BLaER1 (cell line): ENCODE results near the gene CNGB1.
"Not testable (repeated sequence)": the region's sequence is repeated elsewhere in the genome, so short reads cannot be mapped to it uniquely, and the experiment has no call there.

Experiments used
- H3K27ac ChIP-seq: shearing (Covaris generic); formaldehyde crosslinking; 2 replicates; pipeline ENCODE4 v1.8.1; 2022
- H3K27me3 ChIP-seq: shearing (Covaris generic); formaldehyde crosslinking; 2 replicates; pipeline ENCODE4 v1.8.1; 2022
- H3K36me3 ChIP-seq: shearing (Covaris generic); formaldehyde crosslinking; 2 replicates; pipeline ENCODE4 v1.8.1; 2022
- H3K4me1 ChIP-seq: shearing (Covaris generic); formaldehyde crosslinking; 2 replicates; pipeline ENCODE4 v1.8.1; 2022
- H3K4me2 ChIP-seq: shearing (Covaris generic); formaldehyde crosslinking; 2 replicates; pipeline ENCODE4 v1.8.1; 2022
- H3K4me3 ChIP-seq: shearing (Covaris generic); formaldehyde crosslinking; 2 replicates; pipeline ENCODE4 v1.8.1; 2022
- H3K9ac ChIP-seq: shearing (Covaris generic); formaldehyde crosslinking; 2 replicates; pipeline ENCODE4 v1.8.1; 2022
- H3K9me3 ChIP-seq: shearing (Covaris generic); formaldehyde crosslinking; 2 replicates; pipeline ENCODE4 v1.8.1; 2022
- H4K20me1 ChIP-seq: shearing (Covaris generic); formaldehyde crosslinking; 2 replicates; pipeline ENCODE4 v1.8.1; 2022
- Cebpa-rat ChIP-seq: shearing (Covaris generic); IDR thresholded peaks from 2 replicates; pipeline ENCODE4 v1.8.1; 2022

Gene CNGB1

DNA sequence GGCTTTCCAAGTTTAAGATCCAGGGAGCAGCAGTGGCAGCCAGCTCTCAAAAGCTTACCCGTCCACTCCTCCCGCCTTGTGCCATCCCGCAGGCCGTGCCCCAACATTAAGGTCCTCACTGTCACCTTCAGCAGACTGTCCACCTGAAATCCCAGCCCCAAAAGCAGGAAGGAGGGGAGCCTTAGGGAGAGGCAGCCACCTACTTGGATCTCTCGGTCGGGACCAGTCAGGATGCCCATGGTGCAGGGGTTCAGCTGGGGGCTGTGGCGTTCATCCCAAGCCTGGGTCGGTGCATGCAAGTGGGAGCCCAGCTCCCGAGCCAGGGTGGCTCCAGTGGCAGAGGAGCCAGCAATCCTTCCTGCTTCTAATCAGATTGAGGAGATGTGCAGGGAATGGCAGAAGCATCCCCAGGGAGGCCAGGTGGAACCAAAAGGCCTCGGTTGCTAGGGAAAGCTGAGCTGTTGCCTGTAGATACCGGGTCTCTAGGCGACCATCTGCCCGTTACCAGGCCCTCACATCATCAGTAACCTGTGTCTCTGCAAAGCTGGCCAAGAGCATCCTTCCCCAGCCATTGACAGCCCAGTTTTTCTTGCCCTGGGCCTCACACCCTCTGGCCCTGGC lies 24.6 kb downstream of the CNGB1 start:
- Histone ChIP-seq H3K4me1 (no peaks in the 10 kb centered on the region), H3K27me3 (no peaks in the 10 kb centered on the region), H3K4me3 (no peak overlapping the region), H3K9ac (no peak overlapping the region), H3K4me2 (no peak overlapping the region), H3K36me3 (no peaks in the 10 kb centered on the region), H3K27ac (no peak overlapping the region), H4K20me1 (no peaks in the 10 kb centered on the region), H3K9me3 (no peaks in the 10 kb centered on the region)
- no peak for TF ChIP-seq Cebpa-rat

- Histone ChIP-seq H3K4me3 (no peak overlapping the region), H3K27ac (no peak overlapping the region), H3K9me3 (no peaks in the 10 kb centered on the region), H3K9ac (no peak overlapping the region), H3K4me1 (no peaks in the 10 kb centered on the region), H3K36me3 (no peaks in the 10 kb centered on the region), H3K27me3 (no peaks in the 10 kb centered on the region), H4K20me1 (no peaks in the 10 kb centered on the region), H3K4me2 (no peak overlapping the region)
- TF ChIP-seq Cebpa-rat: no peak
Measured at GRCh38 chr16:57945740-57946138, 25.2 kb downstream of the CNGB1 start.

GRCh38 chr16:57944970-57945739 lies 25.8 kb downstream of the CNGB1 start:
- Histone ChIP-seq H3K9ac (no peak overlapping the region), H3K9me3 (no peaks in the 10 kb centered on the region), H4K20me1 (no peaks in the 10 kb centered on the region), H3K27me3 (no peaks in the 10 kb centered on the region), H3K4me1 (no peaks in the 10 kb centered on the region), H3K36me3 (no peaks in the 10 kb centered on the region), H3K4me3 (no peak overlapping the region), H3K4me2 (no peak overlapping the region), H3K27ac (no peak overlapping the region)
- TF ChIP-seq Cebpa-rat: no peak

GRCh38 chr16:57943381-57943780 lies 27.5 kb downstream of the CNGB1 start:
- not testable (repeated sequence) for H4K20me1 ChIP-seq, H3K9ac ChIP-seq, H3K27ac ChIP-seq, H3K27me3 ChIP-seq, H3K9me3 ChIP-seq, H3K4me1 ChIP-seq, H3K4me3 ChIP-seq, H3K4me2 ChIP-seq, H3K36me3 ChIP-seq

DNA sequence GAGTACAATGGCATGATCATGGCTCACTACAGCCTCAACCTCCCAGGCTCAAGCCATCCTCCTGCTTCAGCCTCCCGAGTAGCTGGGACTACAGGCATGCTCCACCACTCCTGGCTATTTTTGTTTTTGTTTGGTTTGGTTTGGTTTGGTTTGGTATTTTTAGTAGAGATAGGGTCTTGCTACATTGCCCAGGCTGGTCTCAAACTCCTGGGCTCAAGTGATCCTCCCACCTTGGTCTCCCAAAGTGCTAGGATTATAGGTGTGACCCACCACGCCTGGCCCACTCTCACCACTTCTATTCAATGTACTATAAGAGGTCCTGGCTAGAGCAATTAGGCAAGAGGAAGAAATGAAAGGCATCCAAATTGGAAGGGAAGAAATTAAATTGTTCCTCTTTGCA lies 29.0 kb downstream of the CNGB1 start:
- H3K9ac ChIP-seq, H3K4me1 ChIP-seq, H3K4me3 ChIP-seq, H3K9me3 ChIP-seq, H4K20me1 ChIP-seq, H3K27me3 ChIP-seq, H3K27ac ChIP-seq, H3K4me2 ChIP-seq, H3K36me3 ChIP-seq: not testable (repeated sequence)

GRCh38 chr16:57941016-57941664 lies 29.8 kb downstream of the CNGB1 start:
- no peaks in the 10 kb centered on the region for H3K9me3 ChIP-seq
- H3K9ac ChIP-seq: no peak overlapping the region
- H3K4me1 ChIP-seq: no peaks in the 10 kb centered on the region
- no peak overlapping the region for H3K27ac ChIP-seq
- H4K20me1 ChIP-seq: no peaks in the 10 kb centered on the region
- no peaks in the 10 kb centered on the region for H3K36me3 ChIP-seq
- TF ChIP-seq Cebpa-rat: no peak
- no peak overlapping the region for H3K4me3 ChIP-seq
- H3K27me3 ChIP-seq: no peaks in the 10 kb centered on the region
- no peak overlapping the region for H3K4me2 ChIP-seq

- no peaks in the 10 kb centered on the region for H3K9me3 ChIP-seq
- H3K4me3 ChIP-seq: no peak overlapping the region
- H3K27ac ChIP-seq: no peak overlapping the region
- no peaks in the 10 kb centered on the region for H3K36me3 ChIP-seq
- H4K20me1 ChIP-seq: no peaks in the 10 kb centered on the region
- H3K27me3 ChIP-seq: no peaks in the 10 kb centered on the region
- H3K4me2 ChIP-seq: no peak overlapping the region
- no peak for TF ChIP-seq Cebpa-rat
- no peak overlapping the region for H3K9ac ChIP-seq
- no peaks in the 10 kb centered on the region for H3K4me1 ChIP-seq
Measured at GRCh38 chr16:57940382-57940966, 30.5 kb downstream of the CNGB1 start.

- Histone ChIP-seq H3K27ac (no peak overlapping the region), H3K4me1 (no peaks in the 10 kb centered on the region), H3K36me3 (no peaks in the 10 kb centered on the region), H3K9ac (no peak overlapping the region), H3K9me3 (no peaks in the 10 kb centered on the region), H3K4me3 (no peak overlapping the region), H4K20me1 (no peaks in the 10 kb centered on the region), H3K27me3 (no peaks in the 10 kb centered on the region), H3K4me2 (no peak overlapping the region)
- TF ChIP-seq Cebpa-rat: no peak
Measured at GRCh38 chr16:57939872-57940224, 31.1 kb downstream of the CNGB1 start.

DNA sequence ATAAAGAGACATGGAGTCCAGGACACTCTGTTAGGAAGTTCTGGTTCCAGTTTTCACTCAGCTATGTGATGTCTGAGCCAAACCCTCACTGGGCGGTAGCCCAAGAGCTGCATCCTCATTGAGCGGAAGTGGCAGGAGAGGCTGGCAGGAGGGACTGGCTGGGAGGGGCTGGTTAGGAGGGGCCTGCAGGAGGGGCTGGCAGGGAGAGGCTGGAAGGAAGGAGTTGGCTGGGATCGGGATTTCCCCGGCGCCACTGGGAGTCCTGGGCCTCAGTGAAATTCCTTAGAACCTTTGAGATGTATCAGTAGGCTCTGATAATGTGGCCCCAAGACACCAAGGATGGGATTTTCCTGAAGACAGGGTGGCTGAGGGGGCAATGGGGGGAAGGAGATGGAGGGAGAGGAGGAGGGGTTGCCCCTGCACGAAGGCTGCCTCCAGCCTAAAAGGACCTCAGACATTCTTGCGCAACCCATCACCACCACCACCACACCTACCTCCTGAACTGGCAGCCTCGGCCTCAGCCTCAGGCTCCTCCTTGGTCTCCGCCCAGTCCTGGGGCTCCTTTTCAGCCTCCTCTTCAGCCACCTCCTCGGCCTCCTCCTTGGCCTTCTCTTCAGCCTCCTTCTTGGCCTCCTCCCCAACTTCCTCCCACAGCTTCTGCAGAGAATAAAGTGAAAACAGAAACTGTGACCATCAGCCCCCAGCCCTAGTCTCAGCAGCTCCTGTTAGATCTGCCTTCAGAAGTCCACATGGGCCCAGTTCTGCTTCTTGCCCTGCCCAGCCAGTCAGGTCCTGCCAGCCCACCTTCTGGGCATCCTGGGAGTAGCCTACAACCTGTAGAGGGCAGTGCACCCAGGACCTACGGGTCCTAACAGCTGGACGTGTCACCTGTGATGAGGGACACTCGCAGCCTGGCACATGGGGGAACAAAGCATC lies 31.7 kb downstream of the CNGB1 start:
- Histone ChIP-seq H3K4me1 (no peaks in the 10 kb centered on the region), H3K36me3 (no peaks in the 10 kb centered on the region), H3K27me3 (no peaks in the 10 kb centered on the region), H3K9me3 (no peaks in the 10 kb centered on the region), H4K20me1 (no peaks in the 10 kb centered on the region), H3K9ac (no peak overlapping the region), H3K4me3 (no peak overlapping the region), H3K4me2 (no peak overlapping the region), H3K27ac (no peak overlapping the region)
- TF ChIP-seq Cebpa-rat: peak; percentile 79
